Measurements from ENCODE around the gene ABCG4. TPM values are rescaled to one million over a fixed set of nuclear protein-coding genes. Genes with fewer than 3 reads are reported as not detected.

The ABCG4 gene
- total and polyA plus RNA-seq, 2 donors (not counting 1 experiment from before 2014, with no cell fraction given): not detected

DNA sequence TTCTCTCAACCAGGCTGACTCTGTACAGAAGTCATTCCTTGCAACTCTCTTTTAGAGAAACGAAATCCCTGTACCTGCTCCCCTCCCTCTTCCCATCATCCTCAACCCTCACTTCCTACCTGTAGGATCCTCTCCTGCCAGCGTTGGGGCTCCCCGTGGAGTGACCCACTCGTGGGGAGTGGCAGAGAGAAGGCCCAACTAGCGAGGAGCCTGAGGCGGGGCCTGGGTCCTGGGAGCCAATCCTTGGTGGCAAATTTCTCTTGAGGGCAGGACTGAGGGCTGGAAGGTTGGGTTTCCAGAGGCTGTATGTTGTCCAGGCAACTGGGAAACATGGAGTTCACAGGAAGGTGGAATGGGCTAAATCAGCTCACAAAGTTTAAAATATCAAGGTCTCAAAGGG, 46.8 kb downstream of the ABCG4 start:
- no peaks in the 10 kb centered on the region for H3K9me3 Mint-ChIP-seq (ENCODE audit: insufficient read depth)
- H3K4me1 Mint-ChIP-seq: no peaks in the 10 kb centered on the region
- H3K36me3 ChIP-seq (replicated peaks in 1 of 2; ENCODE audit: control extremely low read depth in 1 of 2, control insufficient read depth in 1 of 2, extremely low read depth in 1 of 2, insufficient read depth in 2 of 2, low read length in 1 of 2): no peaks in the 10 kb centered on the region
- no peak for ATAC-seq (ENCODE audit: low read depth)
- no peak overlapping the region for H3K27ac ChIP-seq (ENCODE audit: low read length in 2 of 2)
- TF ChIP-seq, protein P1, sequence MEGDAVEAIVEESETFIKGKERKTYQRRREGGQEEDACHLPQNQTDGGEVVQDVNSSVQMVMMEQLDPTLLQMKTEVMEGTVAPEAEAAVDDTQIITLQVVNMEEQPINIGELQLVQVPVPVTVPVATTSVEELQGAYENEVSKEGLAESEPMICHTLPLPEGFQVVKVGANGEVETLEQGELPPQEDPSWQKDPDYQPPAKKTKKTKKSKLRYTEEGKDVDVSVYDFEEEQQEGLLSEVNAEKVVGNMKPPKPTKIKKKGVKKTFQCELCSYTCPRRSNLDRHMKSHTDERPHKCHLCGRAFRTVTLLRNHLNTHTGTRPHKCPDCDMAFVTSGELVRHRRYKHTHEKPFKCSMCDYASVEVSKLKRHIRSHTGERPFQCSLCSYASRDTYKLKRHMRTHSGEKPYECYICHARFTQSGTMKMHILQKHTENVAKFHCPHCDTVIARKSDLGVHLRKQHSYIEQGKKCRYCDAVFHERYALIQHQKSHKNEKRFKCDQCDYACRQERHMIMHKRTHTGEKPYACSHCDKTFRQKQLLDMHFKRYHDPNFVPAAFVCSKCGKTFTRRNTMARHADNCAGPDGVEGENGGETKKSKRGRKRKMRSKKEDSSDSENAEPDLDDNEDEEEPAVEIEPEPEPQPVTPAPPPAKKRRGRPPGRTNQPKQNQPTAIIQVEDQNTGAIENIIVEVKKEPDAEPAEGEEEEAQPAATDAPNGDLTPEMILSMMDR (IDR thresholded peaks at IDR 0.05): no peak
- no peak for TF ChIP-seq EZH2 (IDR thresholded peaks at IDR 0.05; ENCODE audit: borderline replicate concordance, insufficient read depth, low read depth, low read length, poor library complexity, severe bottlenecking)
- H4K20me1 ChIP-seq (ENCODE audit: control insufficient read depth, insufficient read depth, low read length, poor library complexity, severe bottlenecking): no peaks in the 10 kb centered on the region
- no peaks in the 10 kb centered on the region for H3K9me3 ChIP-seq (ENCODE audit: control extremely low read depth in 1 of 3, control insufficient read depth in 2 of 3, insufficient read depth in 1 of 3, low read length in 2 of 3)
- DNase-seq: no peak
- no peak overlapping the region for H3K4me3 ChIP-seq (ENCODE audit: control extremely low read depth in 1 of 5, extremely low read depth in 1 of 5, insufficient read depth in 1 of 5, low read depth in 2 of 5, low read length in 4 of 5)
- no peak overlapping the region for H2AFZ ChIP-seq (ENCODE audit: insufficient read depth, low read depth, low read length, poor library complexity, severe bottlenecking)
- intact Hi-C loops (cut with micrococcal nuclease): loop anchor here (2.0 to 5.0 kb wide), 2 partner anchors 139 to 503 kb away; partner anchors contain the start of gene HYOU1
- H3K79me2 ChIP-seq (ENCODE audit: control insufficient read depth, insufficient read depth, low read length): no peaks in the 10 kb centered on the region
- no peak overlapping the region for H3K9ac ChIP-seq (ENCODE audit: low read length)
- POLR2A ChIA-PET: no interaction called here
- H3K4me3 Mint-ChIP-seq: no peak overlapping the region
- H3K27me3 ChIP-seq (replicated peaks in 1 of 4; ENCODE audit: control extremely low read depth in 1 of 4, control insufficient read depth in 3 of 4, insufficient read depth in 4 of 4, low read length in 3 of 4): no peaks in the 10 kb centered on the region
- no peak overlapping the region for H3K27ac Mint-ChIP-seq
- WGBS (ENCODE audit: insufficient coverage): 73% methylated on average over 3 of the region's 6 CpGs
- CTCF ChIA-PET: interaction anchor here (0.5 to 4.8 kb wide), 17 partner anchors 8 to 160 kb away, joined by 3 to 33 read pairs (median 5); partner anchors contain the start of genes CBL, NLRX1 and VPS11
- no peak overlapping the region for H3K4me2 ChIP-seq (replicated peaks; ENCODE audit: low read depth, low read length, poor library complexity, severe bottlenecking)
- H3K4me1 ChIP-seq (ENCODE audit: control insufficient read depth in 2 of 2, insufficient read depth in 2 of 2, low read length in 2 of 2): no peaks in the 10 kb centered on the region
- peaks cover 5% of the 10 kb centered on the region for H3K27me3 Mint-ChIP-seq

DNA sequence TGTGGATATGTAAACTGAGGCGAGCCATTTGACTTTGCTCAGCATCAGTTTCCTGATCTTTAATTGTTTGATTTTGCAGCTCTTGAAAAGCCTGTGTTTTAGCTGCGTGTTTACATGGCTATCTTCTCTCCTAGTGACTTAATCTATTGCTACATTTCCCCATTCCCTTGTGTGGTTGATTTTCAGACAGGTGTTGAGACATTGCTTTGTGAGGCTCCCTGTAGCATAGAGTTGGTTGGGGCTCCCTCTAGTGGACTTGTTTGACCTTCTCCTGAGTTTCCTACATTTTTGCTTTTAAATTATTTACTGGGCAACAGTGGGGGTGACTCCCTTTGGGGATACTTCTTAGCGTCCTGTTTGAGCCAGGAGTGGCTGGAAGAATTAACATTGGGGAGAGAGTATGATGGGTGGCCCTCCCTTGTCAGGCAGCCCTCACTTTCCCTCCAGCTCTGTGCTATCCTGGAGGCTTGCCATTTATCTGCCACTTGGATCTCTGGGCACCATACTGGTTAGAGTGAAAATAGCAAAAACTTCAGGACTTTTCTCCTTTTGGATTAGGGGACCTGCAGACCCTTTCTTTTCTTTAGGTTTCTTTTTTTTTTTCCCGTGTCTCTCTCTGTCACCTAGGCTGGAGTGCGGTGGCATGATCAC, 48.1 kb downstream of the ABCG4 start:
- Histone ChIP-seq H3K27ac (ENCODE audit: low read length in 2 of 2) (no peak overlapping the region), H3K79me2 (ENCODE audit: control insufficient read depth, insufficient read depth, low read length) (no peaks in the 10 kb centered on the region), H3K4me3 (ENCODE audit: control extremely low read depth in 1 of 5, extremely low read depth in 1 of 5, insufficient read depth in 1 of 5, low read depth in 2 of 5, low read length in 4 of 5) (no peak overlapping the region), H3K9ac (ENCODE audit: low read length) (no peak overlapping the region), H2AFZ (ENCODE audit: insufficient read depth, low read depth, low read length, poor library complexity, severe bottlenecking) (no peak overlapping the region), H4K20me1 (ENCODE audit: control insufficient read depth, insufficient read depth, low read length, poor library complexity, severe bottlenecking) (no peaks in the 10 kb centered on the region), H3K4me2 (replicated peaks; ENCODE audit: low read depth, low read length, poor library complexity, severe bottlenecking) (no peak overlapping the region), H3K27me3 (replicated peaks in 1 of 4; ENCODE audit: control extremely low read depth in 1 of 4, control insufficient read depth in 3 of 4, insufficient read depth in 4 of 4, low read length in 3 of 4) (no peaks in the 10 kb centered on the region), H3K9me3 (ENCODE audit: control extremely low read depth in 1 of 3, control insufficient read depth in 2 of 3, insufficient read depth in 1 of 3, low read length in 2 of 3) (no peaks in the 10 kb centered on the region), H3K36me3 (replicated peaks in 1 of 2; ENCODE audit: control extremely low read depth in 1 of 2, control insufficient read depth in 1 of 2, extremely low read depth in 1 of 2, insufficient read depth in 2 of 2, low read length in 1 of 2) (no peaks in the 10 kb centered on the region), H3K4me1 (ENCODE audit: control insufficient read depth in 2 of 2, insufficient read depth in 2 of 2, low read length in 2 of 2) (no peaks in the 10 kb centered on the region)
- H3K27ac Mint-ChIP-seq: no peak overlapping the region
- intact Hi-C loops (cut with micrococcal nuclease): loop anchor here (1.0 to 5.0 kb wide), 6 partner anchors 8 to 505 kb away; partner anchors contain the start of genes HYOU1, NLRX1 and VPS11
- POLR2A ChIA-PET: interaction anchor here (0.6 kb wide), 1 partner anchor 17 kb away, joined by 3 read pairs; no protein-coding TSS in a partner anchor
- ATAC-seq (ENCODE audit: low read depth): peak; percentile 96
- H3K4me3 Mint-ChIP-seq: no peak overlapping the region
- H3K9me3 Mint-ChIP-seq (ENCODE audit: insufficient read depth): no peaks in the 10 kb centered on the region
- peak; percentile 87 for DNase-seq
- H3K4me1 Mint-ChIP-seq: no peaks in the 10 kb centered on the region
- 80% methylated on average over 3 of the region's 5 CpGs for WGBS (ENCODE audit: insufficient coverage)
- TF ChIP-seq EZH2 (IDR thresholded peaks at IDR 0.05; ENCODE audit: borderline replicate concordance, insufficient read depth, low read depth, low read length, poor library complexity, severe bottlenecking): no peak
- TF ChIP-seq, protein P1 (IDR thresholded peaks at IDR 0.05): peak; percentile 84
- peaks cover 5% of the 10 kb centered on the region for H3K27me3 Mint-ChIP-seq
- CTCF ChIA-PET: interaction anchor here (0.7 to 4.8 kb wide), 31 partner anchors 9 to 561 kb away, joined by 3 to 33 read pairs (median 4); partner anchors contain the start of genes CBL, NLRX1 and VPS11
